DOHH2 (cell line): ENCODE measurements around the gene FUOM.

Experiments used
- H3F3A ChIP-seq: fragments of 200-600 bp; sonication (generic), shearing (Covaris generic); 2 replicates; pipeline ENCODE4 v1.6.0; 2016; ENCODE audit warnings: antibody characterized with exemption, mild to moderate bottlenecking; ENCODE audit not compliant: control insufficient read depth, insufficient read depth
- H3K27ac ChIP-seq: fragments of 200-600 bp; sonication (generic); 2 replicates; pipeline ENCODE4 v1.5.1; 2014; ENCODE audit warnings: low read depth, mild to moderate bottlenecking, low read length, moderate library complexity
- H3K27me3 ChIP-seq: fragments of 200-600 bp; sonication (generic); 2 replicates; pipeline ENCODE4 v1.6.1; 2014; ENCODE audit warnings: mild to moderate bottlenecking, low read length, mixed read lengths; ENCODE audit not compliant: control insufficient read depth
- H3K36me3 ChIP-seq: fragments of 200-600 bp; sonication (generic); 2 replicates; pipeline ENCODE4 v1.6.1; 2014; ENCODE audit warnings: mild to moderate bottlenecking, low read length, moderate library complexity, mixed read lengths; ENCODE audit not compliant: control insufficient read depth
- H3K4me1 ChIP-seq: fragments of 200-600 bp; sonication (generic); 2 replicates; pipeline ENCODE4 v1.6.1; 2014; ENCODE audit warnings: mild to moderate bottlenecking, low read length, mixed read lengths; ENCODE audit not compliant: control insufficient read depth
- H3K4me2 ChIP-seq: fragments of 200-600 bp; sonication (generic); 2 replicates; pipeline ENCODE4 v1.6.0; 2014; ENCODE audit warnings: mild to moderate bottlenecking, low read length, moderate library complexity
- H3K4me3 ChIP-seq: fragments of 200-600 bp; sonication (generic); 2 replicates; pipeline ENCODE4 v1.5.1; 2014; ENCODE audit warnings: mild to moderate bottlenecking, low read length, mixed read lengths
- H3K79me2 ChIP-seq: fragments of 200-600 bp; sonication (generic); 2 replicates; pipeline ENCODE4 v1.6.1; 2014; ENCODE audit warnings: mild to moderate bottlenecking, low read length, mixed read lengths; ENCODE audit not compliant: control insufficient read depth
- H3K9me2 ChIP-seq: fragments of 200-600 bp; sonication (generic); replicated peaks from 2 replicates; pipeline ENCODE4 v1.6.1; 2014; ENCODE audit warnings: mild to moderate bottlenecking, low read length, mixed read lengths; ENCODE audit not compliant: control insufficient read depth
- H3K9me3 ChIP-seq: fragments of 200-600 bp; sonication (generic); 2 replicates; pipeline ENCODE4 v1.6.1; 2014; ENCODE audit warnings: antibody characterized with exemption, low read length, mixed read lengths; ENCODE audit not compliant: control insufficient read depth, insufficient read depth
- H4K20me1 ChIP-seq: fragments of 200-600 bp; sonication (generic); 2 replicates; pipeline ENCODE4 v1.6.0; 2014; ENCODE audit warnings: low read depth, mild to moderate bottlenecking, antibody characterized with exemption, low read length, moderate library complexity; ENCODE audit not compliant: control insufficient read depth, insufficient read depth
- CTCF ChIP-seq: fragments of 200-600 bp; sonication (generic); IDR thresholded peaks from one replicate; pipeline ENCODE4 v1.5.1; 2014; ENCODE audit warnings: antibody characterized with exemption, mild to moderate bottlenecking, low read depth, low read length; ENCODE audit not compliant: poor library complexity, severe bottlenecking
- EZH2phosphoT487 ChIP-seq: fragments of 200-600 bp; sonication (generic); IDR thresholded peaks from 2 replicates; pipeline ENCODE4 v1.6.1; 2017; ENCODE audit warnings: borderline replicate concordance, mild to moderate bottlenecking, antibody characterized with exemption, low read length, moderate library complexity, mixed read lengths

FUOM gene

GRCh38 chr10:133349577-133350011 lies 8.2 kb downstream of the FUOM start:
- no peaks in the 10 kb centered on the region for H3K9me2 ChIP-seq
- H3K79me2 ChIP-seq = no peaks in the 10 kb centered on the region
- H3K4me2 ChIP-seq = no peak overlapping the region
- no peaks in the 10 kb centered on the region for H3K36me3 ChIP-seq
- no peaks in the 10 kb centered on the region for H3F3A ChIP-seq
- no peaks in the 10 kb centered on the region; the same call in 1 of the 2 replicates for H3K4me1 ChIP-seq
- H3K4me3 ChIP-seq = no peak overlapping the region
- H3K27ac ChIP-seq = no peak overlapping the region
- H4K20me1 ChIP-seq = no peaks in the 10 kb centered on the region
- no peaks in the 10 kb centered on the region for H3K9me3 ChIP-seq
- H3K27me3 ChIP-seq = no peaks in the 10 kb centered on the region
- no peak for TF ChIP-seq EZH2phosphoT487
- no peak for TF ChIP-seq CTCF

GRCh38 chr10:133349160-133349568 lies 8.7 kb downstream of the FUOM start:
- Histone ChIP-seq H3K79me2 (no peaks in the 10 kb centered on the region), H3K4me2 (no peak overlapping the region), H3K36me3 (no peaks in the 10 kb centered on the region), H3K9me3 (no peaks in the 10 kb centered on the region), H3K4me3 (no peak overlapping the region), H3F3A (no peaks in the 10 kb centered on the region), H4K20me1 (no peaks in the 10 kb centered on the region), H3K4me1 (no peaks in the 10 kb centered on the region; the same call in 1 of the 2 replicates), H3K9me2 (no peaks in the 10 kb centered on the region), H3K27ac (no peak overlapping the region), H3K27me3 (no peaks in the 10 kb centered on the region)
- TF ChIP-seq EZH2phosphoT487 (no peak), CTCF (no peak)

- no peak for TF ChIP-seq EZH2phosphoT487
- TF ChIP-seq CTCF = no peak
Measured at GRCh38 chr10:133347710-133348517, 9.9 kb downstream of the FUOM start.

More at GRCh38 chr10:133347710-133348517, 9.9 kb downstream of the FUOM start:
- H3K36me3 ChIP-seq = no peaks in the 10 kb centered on the region
- no peak overlapping the region for H3K4me3 ChIP-seq
- H3K4me2 ChIP-seq = no peak overlapping the region
- H3K27ac ChIP-seq = no peak overlapping the region
- no peaks in the 10 kb centered on the region for H4K20me1 ChIP-seq
- no peaks in the 10 kb centered on the region; the same call in 1 of the 2 replicates for H3K4me1 ChIP-seq
- H3K79me2 ChIP-seq = no peaks in the 10 kb centered on the region
- H3K27me3 ChIP-seq = no peaks in the 10 kb centered on the region
- H3K9me3 ChIP-seq = no peaks in the 10 kb centered on the region
- H3K9me2 ChIP-seq = no peaks in the 10 kb centered on the region
- no peaks in the 10 kb centered on the region for H3F3A ChIP-seq
